ENCODE measurements around the gene PHLDB1.
"Not testable (repeated sequence)": the region's sequence is repeated elsewhere in the genome, so short reads cannot be mapped to it uniquely, and the experiment has no call there.

The PHLDB1 gene

GRCh38 chr11:118592616-118593367 is 14.6 kb upstream of the PHLDB1 start:
- no peak for TF ChIP-seq CTCF (IDR thresholded peaks at IDR 0.05; ENCODE audit: borderline replicate concordance, control extremely low read depth, extremely low read depth, insufficient read depth, missing control alignments)
- in situ Hi-C loops (cut with MboI; ENCODE audit: low sequenced_read_pairs, unreplicated experiment) = no loop called here
- DNase-seq (ENCODE audit: low spot score) = no peak

GRCh38 chr11:118594984-118595383 is 12.4 kb upstream of the PHLDB1 start:
- in situ Hi-C loops (cut with MboI; ENCODE audit: low sequenced_read_pairs, unreplicated experiment) = not testable (repeated sequence)
- DNase-seq (ENCODE audit: low spot score) = peak; percentile 68

- TF ChIP-seq CTCF (IDR thresholded peaks at IDR 0.05; ENCODE audit: borderline replicate concordance, control extremely low read depth, extremely low read depth, insufficient read depth, missing control alignments) = no peak
- no peak for DNase-seq (ENCODE audit: low spot score)
- in situ Hi-C loops (cut with MboI; ENCODE audit: low sequenced_read_pairs, unreplicated experiment) = no loop called here
These were observed 10.9 kb upstream of the PHLDB1 start for GRCh38 chr11:118596224-118597146.

DNA sequence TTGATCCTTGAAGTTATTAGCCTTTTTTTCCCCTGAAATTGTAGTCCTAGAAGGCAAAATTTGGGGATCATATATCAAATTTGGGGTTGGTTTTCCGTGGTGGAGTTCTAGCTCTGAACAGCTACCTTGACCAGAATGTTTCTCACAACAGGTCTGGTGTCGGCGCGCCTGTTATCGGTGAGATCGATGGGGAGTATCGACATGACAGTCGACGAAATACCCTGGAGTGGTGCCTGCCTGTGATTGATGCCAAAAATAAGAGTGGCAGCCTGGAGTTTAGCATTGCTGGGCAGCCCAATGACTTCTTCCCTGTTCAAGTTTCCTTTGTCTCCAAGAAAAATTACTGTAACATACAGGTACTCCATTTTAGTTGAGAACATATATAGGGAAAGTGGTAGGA is 9.9 kb upstream of the PHLDB1 start:
- in situ Hi-C loops (cut with MboI; ENCODE audit: low sequenced_read_pairs, unreplicated experiment) = no loop called here
- no peak for DNase-seq (ENCODE audit: low spot score)
- no peak for TF ChIP-seq CTCF (IDR thresholded peaks at IDR 0.05; ENCODE audit: borderline replicate concordance, control extremely low read depth, extremely low read depth, insufficient read depth, missing control alignments)

GRCh38 chr11:118602331-118602730 is 5.1 kb upstream of the PHLDB1 start:
- DNase-seq (ENCODE audit: low spot score) = no peak
- TF ChIP-seq CTCF (IDR thresholded peaks at IDR 0.05; ENCODE audit: borderline replicate concordance, control extremely low read depth, extremely low read depth, insufficient read depth, missing control alignments) = no peak
- in situ Hi-C loops (cut with MboI; ENCODE audit: low sequenced_read_pairs, unreplicated experiment) = no loop called here

GRCh38 chr11:118603709-118604108 is 3.7 kb upstream of the PHLDB1 start:
- in situ Hi-C loops (cut with MboI; ENCODE audit: low sequenced_read_pairs, unreplicated experiment); DNase-seq (ENCODE audit: low spot score): not testable (repeated sequence)

DNA sequence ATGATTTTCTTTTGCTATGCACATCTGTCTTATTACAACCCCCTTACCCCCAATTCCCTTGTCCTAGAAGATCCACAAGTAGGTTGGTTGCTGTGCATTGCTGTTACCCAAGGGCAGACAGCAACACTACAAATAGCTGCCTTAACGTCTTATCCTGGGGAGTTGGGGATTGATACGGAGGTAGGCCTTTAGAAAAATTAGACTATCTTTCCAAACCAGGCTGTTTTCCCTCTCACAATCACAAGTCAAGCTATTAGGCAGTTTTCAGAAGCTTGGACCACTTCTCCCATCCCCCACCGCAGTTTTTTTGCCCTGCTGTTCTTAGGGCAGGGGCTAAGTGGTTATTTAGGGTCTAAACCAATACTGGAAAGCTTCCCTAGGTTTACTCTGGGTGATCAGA is 2.8 kb upstream of the PHLDB1 start:
- DNase-seq (ENCODE audit: low spot score) = no peak
- in situ Hi-C loops (cut with MboI; ENCODE audit: low sequenced_read_pairs, unreplicated experiment) = no loop called here
- no peak for TF ChIP-seq CTCF (IDR thresholded peaks at IDR 0.05; ENCODE audit: borderline replicate concordance, control extremely low read depth, extremely low read depth, insufficient read depth, missing control alignments)
